ENCODE results near the gene SMTN. TPM values are rescaled to one million over a fixed set of nuclear protein-coding genes. Genes with fewer than 3 reads are reported as not detected.
A peak's percentile ranks its signal among the peaks of the same experiment; 100 is the strongest.
"Not testable (repeated sequence)": the region's sequence is repeated elsewhere in the genome, so short reads cannot be mapped to it uniquely, and the experiment has no call there.

SMTN gene
- total and polyA plus RNA-seq, 9 of the 15 experiments (the other 6 are each of a cell fraction or from before 2014, with no cell fraction given) = 2.5 to 41.1 (median 16.1) TPM

- POLR2A ChIA-PET; H4K20me1 ChIP-seq (replicated peaks; ENCODE audit: control insufficient read depth, insufficient read depth, low read length); H3K4me2 ChIP-seq (ENCODE audit: insufficient read depth, low read length); H3K9me1 ChIP-seq (ENCODE audit: control insufficient read depth, insufficient read depth, low read length); H3K9me3 ChIP-seq (replicated peaks; ENCODE audit: control insufficient read depth, insufficient read depth, low read depth, low read length); H3K79me2 ChIP-seq (ENCODE audit: control insufficient read depth, insufficient read depth, low read length); DNase-seq (ENCODE audit: extremely low read depth in 1 of 4, low spot score in 3 of 4); H3K27me3 ChIP-seq (ENCODE audit: control insufficient read depth in 2 of 2, insufficient read depth in 2 of 2, low read length in 2 of 2); H2AFZ ChIP-seq (ENCODE audit: low read depth, low read length); FAIRE-seq; intact Hi-C loops (cut with micrococcal nuclease); BruUV-seq (replicated peaks); H3K27ac ChIP-seq (ENCODE audit: extremely low read depth, low read depth, low read length); in situ Hi-C loops (cut with MboI); H3K4me3 ChIP-seq; CTCF ChIA-PET (ENCODE audit: low intra/inter-chr PET ratio); H3K4me1 ChIP-seq (replicated peaks in 1 of 2; ENCODE audit: control insufficient read depth in 2 of 2, insufficient read depth in 2 of 2, low read length in 2 of 2); H3K36me3 ChIP-seq (ENCODE audit: control insufficient read depth, insufficient read depth, low read length); H3K9ac ChIP-seq (ENCODE audit: insufficient read depth in 1 of 2, low read depth in 2 of 2, low read length in 2 of 2); ATAC-seq: not testable (repeated sequence)
- TF ChIP-seq ZNF316 (IDR thresholded peaks at IDR 0.05) (peak; percentile 48), ASH1L (IDR thresholded peaks at IDR 0.05; ENCODE audit: borderline replicate concordance, low read depth, partially characterized antibody) (peak; percentile 68), FOS (IDR thresholded peaks at IDR 0.05; ENCODE audit: extremely low read depth, insufficient read length) (peak; percentile 24), RBM25 (IDR thresholded peaks at IDR 0.05; ENCODE audit: low read depth, low read length, severe bottlenecking) (peak; percentile 64), NFYB (IDR thresholded peaks at IDR 0.05; ENCODE audit: extremely low read depth, insufficient read length) (peak; percentile 86)
- 56% methylated on average over 5 of the region's 7 CpGs for whole genome bisulfite sequencing (ENCODE audit: insufficient coverage, low coverage, missing lambda C conversion rate)
Measured at GRCh38 chr22:31112547-31113091, 31.5 kb downstream of the SMTN start.

Data from K562 (cell line).